ENCODE data around the gene LANCL3. TPM values are rescaled to one million over a fixed set of nuclear protein-coding genes. Genes with fewer than 3 reads are reported as not detected.

LANCL3 gene
- total and polyA plus RNA-seq, 7 donors = 0.01 to 0.30 (median 0.06) TPM

GRCh38 chrX:37599729-37600128 lies 28.3 kb downstream of the LANCL3 start:
- WGBS, 3 donors = 25 to 44% (median 33%) methylated on average over 2 of the region's 2 CpGs
- no peak for DNase-seq
- no peaks in the 10 kb centered on the region for H3K27me3 ChIP-seq (ENCODE audit: insufficient read depth in 3 of 3, low read length in 2 of 3)
- no peaks in the 10 kb centered on the region for H3K4me1 ChIP-seq
- H3K4me3 ChIP-seq = no peak overlapping the region
- no peaks in the 10 kb centered on the region for H3K36me3 ChIP-seq (ENCODE audit: insufficient read depth in 1 of 2, low read depth in 1 of 2)
- H3K9me3 ChIP-seq = no peaks in the 10 kb centered on the region
- no peak for TF ChIP-seq CTCF (IDR thresholded peaks at IDR 0.05)
- ATAC-seq = no peak
- H3K27ac ChIP-seq = no peak overlapping the region
- intact Hi-C loops (cut with DNase I) = no loop called here

- Histone ChIP-seq H3K4me3 (no peak overlapping the region), H3K9me3 (no peaks in the 10 kb centered on the region), H3K27ac (no peak overlapping the region), H3K36me3 (ENCODE audit: insufficient read depth in 1 of 2, low read depth in 1 of 2) (no peaks in the 10 kb centered on the region), H3K4me1 (no peaks in the 10 kb centered on the region), H3K27me3 (ENCODE audit: insufficient read depth in 3 of 3, low read length in 2 of 3) (peaks cover 0 to under 1% (median 0%) of the 10 kb centered on the region in 3 donors)
- TF ChIP-seq CTCF (IDR thresholded peaks at IDR 0.05) = no peak
- intact Hi-C loops (cut with DNase I) = no loop called here
- DNase-seq = no peak
- ATAC-seq = no peak
- 21 to 50% (median 29%) methylated on average over 1 of the region's 1 CpG for WGBS, 3 donors
Measured at GRCh38 chrX:37603938-37604409, 32.5 kb downstream of the LANCL3 start.

- ATAC-seq = no peak
- Histone ChIP-seq H3K9me3 (no peaks in the 10 kb centered on the region), H3K36me3 (ENCODE audit: insufficient read depth in 1 of 2, low read depth in 1 of 2) (no peaks in the 10 kb centered on the region), H3K27ac (no peak overlapping the region), H3K4me3 (no peak overlapping the region), H3K27me3 (ENCODE audit: insufficient read depth in 3 of 3, low read length in 2 of 3) (peaks cover 0 to 5% (median 0%) of the 10 kb centered on the region in 3 donors), H3K4me1 (no peaks in the 10 kb centered on the region)
- WGBS, 3 donors = 44 to 91% (median 57%) methylated on average over 2 of the region's 2 CpGs
- TF ChIP-seq CTCF (IDR thresholded peaks at IDR 0.05) = no peak
- intact Hi-C loops (cut with DNase I) = no loop called here
- no peak for DNase-seq
Measured at GRCh38 chrX:37607243-37607642, 35.8 kb downstream of the LANCL3 start.

- no peak for ATAC-seq
- 67 to 86% (median 79%) methylated on average over 2 of the region's 2 CpGs for WGBS, 3 donors
- DNase-seq = no peak
- H3K9me3 ChIP-seq = no peaks in the 10 kb centered on the region
- H3K27ac ChIP-seq = no peak overlapping the region
- H3K27me3 ChIP-seq (ENCODE audit: insufficient read depth in 3 of 3, low read length in 2 of 3) = peaks cover 0 to 5% (median 0%) of the 10 kb centered on the region in 3 donors
- no peaks in the 10 kb centered on the region for H3K36me3 ChIP-seq (ENCODE audit: insufficient read depth in 1 of 2, low read depth in 1 of 2)
- no peaks in the 10 kb centered on the region for H3K4me1 ChIP-seq
- H3K4me3 ChIP-seq = no peak overlapping the region
- intact Hi-C loops (cut with DNase I) = no loop called here
- TF ChIP-seq CTCF (IDR thresholded peaks at IDR 0.05) = no peak
Measured at GRCh38 chrX:37608156-37608555, 36.7 kb downstream of the LANCL3 start.

GRCh38 chrX:37609727-37610126 lies 38.3 kb downstream of the LANCL3 start:
- no peak for ATAC-seq
- 74 to 92% (median 80%) methylated on average over 1 of the region's 1 CpG for WGBS, 3 donors

More at GRCh38 chrX:37609727-37610126, 38.3 kb downstream of the LANCL3 start:
- H3K4me3 ChIP-seq = no peak overlapping the region
- H3K4me1 ChIP-seq = no peaks in the 10 kb centered on the region
- H3K27me3 ChIP-seq (ENCODE audit: insufficient read depth in 3 of 3, low read length in 2 of 3) = peaks cover 0 to 5% (median 0%) of the 10 kb centered on the region in 3 donors
- no peak for TF ChIP-seq CTCF (IDR thresholded peaks at IDR 0.05)
- intact Hi-C loops (cut with DNase I) = no loop called here
- DNase-seq = no peak
- H3K9me3 ChIP-seq = no peaks in the 10 kb centered on the region
- no peaks in the 10 kb centered on the region for H3K36me3 ChIP-seq (ENCODE audit: insufficient read depth in 1 of 2, low read depth in 1 of 2)
- no peak overlapping the region for H3K27ac ChIP-seq
